Measurements from ENCODE around the gene RPL15. TPM values are rescaled to one million over a fixed set of nuclear protein-coding genes. Genes with fewer than 3 reads are reported as not detected.
A peak's percentile ranks its signal among the peaks of the same experiment; 100 is the strongest.
"Not testable (repeated sequence)": the region's sequence is repeated elsewhere in the genome, so short reads cannot be mapped to it uniquely, and the experiment has no call there.

The RPL15 gene
- polyA plus RNA-seq, 10 donors = 1,966 to 2,957 (median 2,527) TPM

DNA sequence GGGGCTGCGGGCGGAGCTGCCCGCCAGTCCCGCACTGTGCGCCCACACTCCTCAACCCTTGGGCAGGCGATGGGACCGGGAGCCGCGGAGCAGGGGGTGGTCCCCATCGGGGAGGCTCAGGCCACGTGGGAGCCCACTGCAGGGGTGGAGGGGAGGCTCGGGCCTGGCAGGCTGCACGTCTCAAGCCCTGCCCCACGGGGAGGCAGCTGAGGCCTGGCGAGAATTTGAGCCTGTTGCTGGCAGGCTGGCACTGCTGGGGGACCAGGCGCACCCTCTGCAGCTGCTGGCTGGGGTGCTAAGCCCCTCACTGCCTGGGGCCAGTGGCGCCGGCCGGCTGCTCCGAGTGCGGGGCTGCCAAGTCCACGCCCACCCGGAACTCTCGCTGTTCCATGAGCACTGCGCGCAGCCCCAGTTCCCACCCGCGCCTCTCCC is 34.4 kb upstream of the RPL15 start:
- no peak for DNase-seq

DNA sequence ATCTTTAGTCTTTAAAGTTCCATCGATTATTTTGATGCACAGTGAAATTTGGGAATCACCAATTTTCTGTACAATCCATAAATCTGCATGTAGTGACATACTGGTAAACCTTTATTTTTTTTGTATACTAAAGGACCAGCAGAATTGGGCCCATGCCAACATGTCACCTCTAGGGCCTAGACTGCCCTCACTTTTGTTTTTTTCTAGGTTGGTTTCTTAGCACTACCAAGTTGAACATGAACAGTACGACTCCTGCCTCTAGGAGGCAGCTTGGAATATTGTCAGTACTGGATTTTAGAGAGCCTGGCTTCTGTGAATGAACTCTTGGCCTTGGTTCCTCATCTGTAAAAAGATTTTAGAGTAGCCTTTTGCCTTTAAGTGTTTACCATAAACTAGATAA is 32.5 kb upstream of the RPL15 start:
- DNase-seq = no peak

DNA sequence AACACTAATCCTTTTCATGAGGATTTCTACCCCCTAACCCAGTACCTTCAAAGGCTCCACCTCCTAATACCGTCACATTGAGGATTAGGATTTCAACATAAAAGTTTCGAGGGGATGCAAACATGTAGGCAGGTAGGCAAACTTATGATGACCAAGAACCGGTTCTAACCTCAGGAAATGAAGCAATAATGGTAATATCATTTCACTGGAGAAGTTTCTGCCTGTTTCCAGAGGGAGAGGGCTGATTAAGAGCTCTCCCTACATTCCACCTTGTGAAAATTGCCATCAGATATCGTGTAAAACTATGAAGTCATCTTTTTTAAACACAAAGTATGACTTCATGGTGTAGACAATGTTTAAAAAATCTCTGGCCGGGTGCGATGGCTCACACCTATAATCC is 31.7 kb upstream of the RPL15 start:
- DNase-seq = no peak

DNA sequence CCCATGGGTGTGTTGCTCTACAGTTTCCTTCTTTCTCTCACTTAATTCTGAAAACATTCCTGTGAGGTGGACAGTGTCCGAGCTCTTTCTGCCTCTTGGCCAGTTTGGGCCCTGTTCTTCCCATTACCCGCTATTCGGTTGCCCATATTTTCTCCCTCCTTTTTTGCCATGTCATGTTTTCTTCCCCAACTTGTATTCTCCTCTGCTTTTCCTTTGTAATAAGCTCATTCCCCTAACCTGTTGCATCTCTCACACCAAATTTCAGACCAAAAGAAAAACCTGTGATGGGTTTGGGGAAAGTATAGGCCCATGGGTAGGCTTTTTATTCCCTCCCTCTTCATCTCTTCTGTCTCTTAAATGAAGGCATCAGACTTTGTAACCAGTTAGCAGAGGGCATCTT is 30.6 kb upstream of the RPL15 start:
- DNase-seq = no peak

DNA sequence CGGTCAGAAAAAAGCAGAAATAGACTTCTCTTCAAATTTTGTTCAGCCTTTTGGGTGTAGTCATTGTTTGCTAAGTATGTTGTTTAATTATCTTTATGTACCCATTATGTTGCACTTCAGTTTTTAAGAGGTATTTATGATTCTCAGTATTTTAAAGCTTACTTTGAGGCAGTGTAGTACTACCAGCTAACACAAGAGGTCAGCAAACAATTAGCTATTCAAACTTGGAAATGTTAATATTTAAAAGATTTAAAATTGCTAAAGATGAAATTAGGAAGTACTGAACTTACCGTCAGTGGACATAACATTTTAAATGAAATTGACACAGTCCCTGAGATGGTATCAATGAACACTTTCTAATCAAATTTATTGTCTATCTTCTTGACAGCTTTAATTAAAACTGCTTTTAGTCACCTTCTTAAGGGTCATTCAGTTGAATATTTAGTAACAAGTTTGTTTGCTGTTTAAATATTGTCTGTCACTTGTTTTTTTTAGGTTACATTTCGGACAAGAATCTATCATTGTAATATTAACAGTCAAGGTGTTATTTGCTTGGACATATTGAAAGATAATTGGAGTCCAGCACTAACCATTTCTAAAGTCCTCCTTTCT is 28.2 kb upstream of the RPL15 start:
- peak in 1 of 3 donors; percentile 62 for DNase-seq

DNA sequence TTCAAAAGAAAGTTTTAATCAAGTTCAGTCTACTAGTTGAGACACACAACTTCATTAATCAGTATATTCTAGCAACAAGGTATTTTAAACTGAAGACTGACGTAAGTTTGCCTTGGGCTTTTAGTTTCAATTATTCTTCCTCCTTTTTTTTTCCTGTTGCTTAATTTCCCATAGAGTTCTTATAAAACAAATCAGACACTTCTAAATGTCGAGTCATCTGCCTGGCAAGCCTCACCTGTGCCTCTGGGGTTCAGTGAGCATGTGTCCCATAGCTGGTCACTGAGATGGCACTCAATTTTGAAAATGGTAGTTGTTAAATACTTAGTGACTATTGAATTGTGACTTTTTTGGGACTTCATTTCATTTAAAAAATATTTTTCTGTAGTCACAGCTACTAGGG is 27.5 kb upstream of the RPL15 start:
- no peak for DNase-seq

DNA sequence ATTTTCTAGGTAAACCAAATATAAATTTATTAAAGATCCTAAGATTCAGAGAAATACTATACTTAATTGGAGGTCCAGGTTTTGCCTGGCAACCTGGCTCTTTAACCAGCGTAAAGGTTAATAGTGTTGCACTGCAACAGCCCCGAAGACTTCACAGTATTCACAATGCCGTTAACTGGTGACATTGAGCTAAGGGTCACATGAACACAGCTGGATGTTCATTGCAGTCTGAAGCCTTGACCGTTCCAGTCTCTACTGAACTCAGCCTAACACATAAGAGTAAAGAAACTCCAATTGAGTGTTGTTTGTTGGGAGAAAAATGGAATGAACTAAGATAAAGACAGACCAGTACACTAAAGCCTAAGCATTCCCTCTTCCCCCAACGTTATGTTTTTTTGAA is 27.0 kb upstream of the RPL15 start:
- no peak for DNase-seq

DNA sequence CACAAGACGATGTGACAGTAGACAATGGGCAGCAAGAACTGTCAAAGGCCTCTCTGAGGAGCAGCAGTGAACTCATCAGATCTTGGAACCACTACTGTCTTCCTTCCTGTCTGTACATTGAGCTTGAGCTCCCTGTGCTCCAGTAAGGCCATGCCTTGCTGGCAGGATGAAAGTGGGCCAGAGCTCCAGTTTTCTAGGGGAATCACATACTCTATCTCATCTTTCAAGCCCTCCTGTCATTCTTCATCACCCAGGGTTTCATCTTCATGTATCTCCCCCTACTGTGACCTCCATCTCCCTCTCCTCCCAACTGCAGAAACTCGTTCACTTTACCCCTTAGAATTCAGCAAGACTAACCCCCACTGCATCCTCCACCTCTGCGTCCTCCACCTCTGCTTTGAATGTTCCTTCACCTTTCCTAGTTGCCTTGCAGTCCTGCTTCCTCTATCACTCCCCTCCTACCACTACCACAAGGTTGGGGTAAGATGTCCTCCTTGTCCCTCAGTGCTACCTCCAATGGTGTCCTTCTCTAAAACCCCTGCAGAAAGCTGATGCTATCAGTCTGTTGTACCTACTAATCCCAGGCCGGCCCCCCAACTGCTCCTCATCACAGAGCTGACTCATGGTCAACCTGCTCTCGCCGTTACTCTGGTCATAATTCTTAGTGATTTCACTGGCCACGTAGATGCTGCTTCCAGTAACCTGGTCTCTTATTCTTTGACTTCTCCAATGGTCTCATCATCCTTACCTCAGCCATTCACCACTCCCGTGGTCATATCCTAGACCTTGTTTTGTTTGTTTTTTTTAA is 22.5 kb upstream of the RPL15 start:
- DNase-seq = no peak

DNA sequence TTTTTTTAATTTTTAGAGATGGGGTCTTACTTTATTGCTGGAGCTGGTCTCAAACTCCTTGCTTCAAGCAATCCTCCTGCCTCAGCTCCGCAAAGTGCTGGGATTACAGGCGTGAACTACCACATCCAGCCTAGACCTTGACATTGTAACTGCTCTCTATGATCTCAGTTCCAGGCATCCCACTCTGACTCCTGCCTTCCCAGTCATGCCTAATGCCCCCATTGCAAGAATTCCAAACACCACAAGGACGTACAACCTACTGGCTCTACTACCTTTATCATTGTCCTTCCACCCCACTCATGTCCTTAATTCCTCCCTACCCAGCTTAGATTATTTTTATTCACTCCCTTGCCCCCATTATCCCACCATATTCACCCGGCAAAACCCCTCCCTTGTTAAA is 21.8 kb upstream of the RPL15 start:
- DNase-seq = no peak

DNA sequence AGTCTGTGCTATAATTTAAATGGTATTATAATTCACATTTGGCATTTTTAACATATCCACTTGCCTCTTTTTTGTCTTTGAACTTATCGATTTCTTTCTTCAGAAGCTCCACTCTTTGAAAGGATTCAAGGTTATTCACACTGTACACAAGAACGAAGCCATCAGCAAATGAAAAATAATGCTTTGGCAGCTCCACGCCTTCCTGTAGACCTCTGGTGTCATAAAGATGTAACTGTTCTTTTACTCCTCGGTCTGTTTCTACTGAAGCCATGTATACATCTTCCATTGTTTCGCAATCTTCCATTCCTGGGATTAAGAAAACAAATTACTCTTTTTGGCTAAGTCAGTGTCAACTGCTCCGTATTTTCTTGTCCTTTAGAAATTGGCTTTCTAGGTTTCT is 16.2 kb upstream of the RPL15 start:
- no peak for DNase-seq

DNA sequence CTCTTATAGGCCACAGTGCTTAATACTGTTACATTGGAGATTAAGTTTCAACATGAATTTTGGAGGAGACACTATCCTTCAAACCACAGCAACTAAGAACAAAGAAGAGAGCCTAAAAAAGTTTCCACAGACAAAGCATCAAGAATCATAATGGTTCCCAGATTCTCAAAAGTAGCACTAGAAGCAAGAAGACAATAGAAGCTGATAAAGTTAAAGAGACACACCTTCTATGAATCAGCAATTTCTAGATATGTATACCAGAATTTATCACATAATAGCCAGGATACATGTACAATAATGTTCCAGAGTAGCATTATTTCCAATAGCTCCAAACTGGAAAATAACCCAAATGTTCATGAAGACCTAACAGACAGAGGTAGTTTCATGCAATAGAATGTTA is 12.4 kb upstream of the RPL15 start:
- no peak for DNase-seq

DNA sequence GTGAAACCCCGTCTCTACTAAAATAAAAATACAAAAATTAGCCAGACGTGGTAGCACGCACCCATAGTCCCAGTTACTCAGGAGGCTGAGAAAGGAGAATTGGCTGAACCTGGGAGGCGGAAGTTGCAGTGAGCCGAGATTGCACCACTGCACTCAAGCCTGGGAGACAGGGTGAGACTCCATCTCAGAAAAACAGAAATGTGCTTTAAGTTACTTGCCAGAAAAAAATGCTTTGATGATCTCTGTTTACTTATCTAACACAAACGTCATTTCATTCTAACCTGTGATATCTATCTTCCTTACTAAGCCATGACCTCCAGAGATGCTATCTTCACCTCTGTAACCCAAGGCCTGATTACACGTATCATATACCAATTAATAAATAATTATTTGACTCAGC is 7.6 kb upstream of the RPL15 start:
- DNase-seq = no peak

DNA sequence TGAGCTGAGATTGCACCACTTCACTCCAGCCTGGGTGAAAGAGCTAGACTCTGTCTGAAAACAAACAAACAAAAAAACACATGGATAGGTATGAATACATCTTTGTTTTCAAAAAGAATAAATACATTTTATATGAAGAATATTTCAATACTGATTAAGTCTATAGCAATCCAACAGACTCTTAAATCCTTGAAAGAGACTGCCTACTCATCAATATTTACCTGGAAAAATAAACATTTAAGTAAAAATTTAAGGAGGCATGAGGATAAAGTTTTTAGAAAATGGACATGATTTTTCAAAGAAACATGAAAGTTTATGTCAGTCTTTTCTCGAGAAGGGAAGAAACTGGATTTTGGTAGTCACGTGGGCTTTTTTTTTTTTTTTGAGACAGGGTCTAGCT is 5.5 kb upstream of the RPL15 start:
- no peak for DNase-seq

DNA sequence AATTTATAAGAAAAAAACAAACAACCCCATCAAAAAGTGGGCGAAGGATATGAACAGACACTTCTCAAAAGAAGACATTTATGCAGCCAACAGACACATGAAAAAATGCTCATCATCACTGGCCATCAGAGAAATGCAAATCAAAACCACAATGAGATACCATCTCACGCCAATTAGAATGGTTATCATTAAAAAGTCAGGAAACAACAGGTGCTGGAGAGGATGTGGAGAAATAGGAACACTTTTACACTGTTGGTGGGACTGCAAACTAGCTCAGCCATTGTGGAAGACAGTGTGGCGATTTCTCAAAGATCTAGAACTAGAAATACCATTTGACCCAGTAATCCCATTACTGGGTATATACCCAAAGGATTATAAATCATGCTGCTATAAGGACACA is 4.6 kb upstream of the RPL15 start:
- not testable (repeated sequence) for DNase-seq

DNA sequence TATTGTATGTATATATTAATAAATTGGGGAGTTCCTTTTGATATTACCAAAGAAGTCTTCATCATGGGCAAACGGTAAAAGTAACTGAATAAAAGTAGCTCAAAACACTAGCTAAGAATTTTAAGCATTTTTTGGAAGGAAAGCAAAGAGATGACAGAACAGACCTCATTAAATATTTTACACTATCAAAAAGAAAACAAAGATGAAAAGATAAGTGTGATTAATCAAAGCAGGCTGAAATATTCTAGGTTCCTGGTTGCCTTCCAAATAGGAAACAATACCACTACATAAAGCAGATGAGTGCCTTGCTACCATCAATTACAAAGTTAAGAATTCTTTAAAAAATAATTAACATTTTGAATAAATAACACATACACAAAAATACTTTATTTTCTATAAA is 3.8 kb upstream of the RPL15 start:
- no peak for DNase-seq

DNA sequence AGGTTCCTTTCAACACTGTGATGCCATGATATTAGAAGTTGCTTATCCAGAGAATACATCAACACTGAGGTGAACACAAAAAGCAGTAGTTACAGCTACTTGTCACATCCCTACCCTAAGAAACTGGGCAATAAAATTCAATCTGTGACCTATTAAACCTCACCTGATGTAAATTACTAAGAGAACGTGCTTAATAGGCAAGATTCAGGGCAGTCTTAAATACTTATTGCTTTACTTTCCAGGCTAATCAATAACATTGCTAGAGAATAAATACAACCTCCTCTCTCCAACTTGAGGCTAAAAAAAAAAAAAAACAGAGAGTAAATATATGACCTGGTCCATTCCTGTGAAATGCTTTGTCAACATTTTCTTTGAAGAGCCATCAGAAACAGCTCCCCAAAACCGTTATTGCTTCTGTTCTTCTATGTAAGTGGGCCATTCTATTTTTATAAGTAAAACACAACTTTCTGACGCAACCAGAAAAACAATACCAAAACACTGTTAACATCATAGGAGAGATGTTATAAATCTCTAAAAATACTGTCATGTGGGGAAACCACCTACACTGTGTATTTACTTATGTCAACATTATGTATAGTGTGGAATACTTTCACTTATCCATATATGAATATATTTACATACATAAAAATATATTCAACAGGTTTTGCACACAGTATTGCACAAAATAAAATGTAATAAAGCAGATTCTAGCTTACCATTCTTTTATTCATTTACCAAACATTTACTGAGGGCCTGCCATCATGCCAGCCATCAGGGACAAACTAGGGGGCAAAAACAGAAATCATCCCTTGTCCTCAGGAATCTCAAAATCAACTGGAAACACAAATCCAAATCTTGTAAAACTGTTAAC is 2.8 kb upstream of the RPL15 start:
- DNase-seq = no peak

DNA sequence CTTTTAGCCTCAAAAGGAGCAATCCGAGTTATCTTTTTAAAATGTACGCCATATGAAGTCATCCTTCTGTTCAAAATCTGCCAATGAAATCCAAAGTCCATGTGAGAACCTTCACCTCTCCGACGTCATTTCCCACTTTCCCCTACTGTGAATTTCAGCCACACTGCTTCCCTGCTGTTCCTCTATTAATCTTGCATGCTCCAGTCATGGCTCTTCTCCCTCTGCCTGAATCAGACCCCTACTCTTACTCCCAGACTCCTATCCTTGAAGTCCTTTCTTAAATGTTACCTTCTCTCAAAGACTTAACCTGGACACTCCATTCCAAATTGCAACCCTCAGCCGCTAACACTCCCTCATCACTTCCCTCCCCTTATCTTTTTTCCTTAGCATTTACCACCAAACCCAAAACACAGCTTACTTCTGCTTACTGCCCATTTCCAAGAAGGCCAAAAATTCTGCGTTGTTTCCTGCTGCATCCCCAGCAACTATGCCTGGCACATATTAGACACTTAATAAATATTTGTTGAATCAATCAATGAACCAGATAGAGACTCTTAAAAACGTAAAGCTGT is 1.3 kb upstream of the RPL15 start:
- DNase-seq = peak in 2 of 3 donors; percentile 5 to 34

DNA sequence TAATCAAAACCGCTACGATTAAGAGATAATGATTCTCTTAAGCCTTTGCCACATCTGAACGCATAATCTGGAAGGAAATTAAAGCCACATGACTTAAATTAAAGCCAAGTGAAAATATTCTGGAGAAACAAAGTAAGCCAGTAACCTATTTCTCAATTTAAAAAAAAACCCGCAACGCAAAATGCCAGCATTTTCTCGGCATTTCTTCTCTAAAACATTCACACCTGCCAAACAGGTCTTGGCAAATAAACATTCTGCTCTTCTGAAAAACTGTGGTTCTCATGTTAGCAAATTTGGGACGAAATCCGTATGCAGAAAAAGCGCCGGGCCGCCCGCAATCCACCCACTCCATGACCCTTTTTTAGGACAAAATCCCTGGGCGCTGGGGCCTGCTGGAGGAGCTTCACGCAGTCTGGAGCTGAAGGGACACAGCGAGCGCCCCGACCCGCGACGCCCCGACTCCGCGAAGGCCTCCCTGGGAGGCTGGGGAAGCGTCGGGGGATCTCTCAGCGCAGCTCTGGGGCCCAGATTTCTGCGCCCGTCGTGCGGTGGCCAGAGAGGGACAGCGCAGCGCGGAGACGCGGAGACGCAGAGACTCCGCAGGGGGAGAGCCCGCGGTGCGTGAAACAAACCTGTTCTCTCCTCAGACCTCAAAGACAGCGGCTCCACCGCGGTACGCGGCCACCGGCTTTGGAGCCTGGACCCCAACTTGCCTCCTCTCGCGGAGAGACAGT is 613 bp upstream of the RPL15 start:
- no peak for DNase-seq

DNA sequence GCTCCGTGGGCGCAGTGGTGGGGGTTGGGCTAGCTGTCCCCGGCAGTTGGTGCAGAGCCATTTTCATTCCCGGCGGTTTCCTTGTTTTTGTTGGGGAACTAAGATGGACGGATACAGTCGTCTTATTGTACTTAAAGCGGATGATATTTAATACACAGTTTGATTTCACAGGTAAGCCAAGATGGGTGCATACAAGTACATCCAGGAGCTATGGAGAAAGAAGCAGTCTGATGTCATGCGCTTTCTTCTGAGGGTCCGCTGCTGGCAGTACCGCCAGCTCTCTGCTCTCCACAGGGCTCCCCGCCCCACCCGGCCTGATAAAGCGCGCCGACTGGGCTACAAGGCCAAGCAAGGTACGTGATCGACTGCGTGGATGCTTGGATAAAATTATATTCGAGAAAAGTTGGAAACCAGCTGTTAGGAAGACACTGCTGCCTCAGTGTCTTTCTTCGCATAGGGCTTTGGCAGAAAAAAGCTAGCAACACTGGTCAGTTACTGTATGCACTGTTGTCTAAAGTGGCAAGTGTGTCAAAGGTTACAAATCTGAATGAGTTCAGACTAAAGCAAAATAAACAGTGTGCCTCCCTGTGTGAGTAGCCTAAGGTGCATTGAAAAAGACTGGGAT is 859 bp downstream of the RPL15 start:
- peak in 2 of 3 donors; percentile 29 to 75 for DNase-seq

DNA sequence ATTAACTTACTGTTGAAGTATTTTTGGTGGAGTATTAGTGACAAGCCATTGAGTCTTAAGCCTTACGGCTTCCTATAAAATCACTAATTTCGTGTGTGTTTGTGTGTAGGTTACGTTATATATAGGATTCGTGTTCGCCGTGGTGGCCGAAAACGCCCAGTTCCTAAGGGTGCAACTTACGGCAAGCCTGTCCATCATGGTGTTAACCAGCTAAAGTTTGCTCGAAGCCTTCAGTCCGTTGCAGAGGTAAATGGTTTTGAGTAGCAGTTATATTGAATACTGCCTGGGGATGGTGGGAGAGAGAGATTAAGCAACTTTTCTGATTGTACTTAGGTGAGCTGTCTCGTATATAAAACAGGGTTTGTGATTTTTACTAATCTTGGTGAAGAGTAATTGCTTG is 1.4 kb downstream of the RPL15 start:
- not testable (repeated sequence) for DNase-seq

DNA sequence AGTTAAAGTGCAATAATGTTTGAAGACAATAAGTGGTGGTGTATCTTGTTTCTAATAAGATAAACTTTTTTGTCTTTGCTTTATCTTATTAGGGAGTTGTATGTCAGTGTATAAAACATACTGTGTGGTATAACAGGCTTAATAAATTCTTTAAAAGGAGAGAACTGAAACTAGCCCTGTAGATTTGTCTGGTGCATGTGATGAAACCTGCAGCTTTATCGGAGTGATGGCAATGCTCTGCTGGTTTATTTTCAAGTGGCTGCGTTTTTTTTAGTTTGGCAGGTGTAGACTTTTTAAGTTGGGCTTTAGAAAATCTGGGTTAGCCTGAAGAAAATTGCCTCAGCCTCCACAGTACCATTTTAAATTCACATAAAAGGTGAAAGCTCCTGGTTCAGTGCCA is 2.7 kb downstream of the RPL15 start:
- DNase-seq = no peak

Data from muscle of back (tissue), 11 donors.